Spleen (tissue), 7 donors: ENCODE data around the gene GGTLC1.

Source experiments
- CTCF ChIP-seq, 11 experiments: fragments of 200-600 bp in 7 of 11; fragments of 450-650 bp in 4 of 11; sonication (generic) in 4 of 11; IDR thresholded peaks in 8 of 11; conservative IDR thresholded peaks in 3 of 11; 1 replicate in 7 of 11; 2 replicates in 4 of 11; pipeline versions ENCODE4 v1.4.0 to v1.8.0; 2016 to 2021; ENCODE audit warnings: antibody characterized with exemption in 11 of 11, inconsistent platforms in 4 of 11, mild to moderate bottlenecking in 1 of 11
- POLR2A ChIP-seq, 3 donors: fragments of 450-650 bp; IDR thresholded peaks; one replicate each; pipeline ENCODE4 v1.5.1; 2017; ENCODE audit warnings: antibody characterized with exemption in 3 of 3, mild to moderate bottlenecking in 1 of 3
- donor health status: DM: no; HTN: no; CAD: no; lungs with moderate emphysema.
- donor health status: DM: no; HTN: no; CAD: no.
- donor health status: DM: no; HTN: no; CAD: no.

DNA sequence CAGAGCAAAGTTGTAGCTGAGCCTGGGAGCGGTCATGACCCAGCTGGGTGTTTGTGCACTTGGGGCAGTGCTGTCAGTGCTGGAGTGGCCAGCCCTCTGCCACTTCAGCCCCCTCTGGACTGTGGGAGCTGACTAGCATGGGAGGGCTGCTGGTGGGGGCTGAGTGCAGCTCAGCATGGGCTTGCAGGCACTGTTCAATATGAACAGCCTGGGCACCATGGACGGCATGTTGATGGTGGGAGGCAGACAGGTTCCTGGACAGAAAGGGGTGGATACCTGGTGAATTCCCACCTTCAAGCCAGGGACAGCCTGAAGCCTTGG is 50.5 kb downstream of the GGTLC1 start:
- TF ChIP-seq POLR2A (IDR thresholded peaks at IDR 0.05) (no peak), CTCF (IDR thresholded peaks at IDR 0.05 in 8 of 11, conservative IDR thresholded peaks at IDR 0.05 in 3 of 11) (no peak)
